Sigmoid colon (tissue), 7 donors: ENCODE measurements around the gene CRLF2. TPM values are rescaled to one million over a fixed set of nuclear protein-coding genes. Genes with fewer than 3 reads are reported as not detected.
"Not testable (repeated sequence)": the region's sequence is repeated elsewhere in the genome, so short reads cannot be mapped to it uniquely, and the experiment has no call there.

ENCODE experiments used
- DNase-seq: peaks from one replicate; pipeline ENCODE4 v3.0.0-alpha.2; 2019
- H3K27ac ChIP-seq, 4 donors: fragments of 200-600 bp; sonication (generic); one replicate each; pipeline ENCODE4 v1.5.1; 2016 to 2019; ENCODE audit warnings: mild to moderate bottlenecking in 1 of 4
- H3K27me3 ChIP-seq, 3 donors: fragments of 200-600 bp; sonication (generic); one replicate each; pipeline ENCODE4 v1.5.1; 2019; ENCODE audit warnings: mild to moderate bottlenecking in 1 of 3
- H3K36me3 ChIP-seq, 4 donors: fragments of 200-600 bp; sonication (generic); one replicate each; pipeline ENCODE4 v1.5.1; 2016 to 2019
- H3K4me1 ChIP-seq, 4 donors: fragments of 200-600 bp; sonication (generic); one replicate each; pipeline ENCODE4 v1.5.1; 2017 to 2019
- H3K4me3 ChIP-seq, 4 donors: fragments of 200-600 bp; sonication (generic); one replicate each; pipeline ENCODE4 v1.5.1; 2017 to 2019; ENCODE audit warnings: mild to moderate bottlenecking in 2 of 4, moderate library complexity in 1 of 4
- H3K9me3 ChIP-seq, 4 donors: fragments of 200-600 bp in 3 of 4; sonication (generic) in 3 of 4; one replicate each; pipeline versions ENCODE4 v1.5.1 to v1.6.1; 2013 to 2019
- CTCF ChIP-seq, 4 experiments: fragments of 450-650 bp in 3 of 4; fragments of 200-600 bp in 1 of 4; IDR thresholded peaks; one replicate each; pipeline ENCODE4 v1.5.1; 2016 to 2019; ENCODE audit warnings: antibody characterized with exemption in 4 of 4, mild to moderate bottlenecking in 3 of 4, moderate library complexity in 2 of 4
- EP300 ChIP-seq, 4 donors: sonication (generic); formaldehyde crosslinking; IDR thresholded peaks; one replicate each; pipeline ENCODE4 v1.6.1; 2017; ENCODE audit warnings: antibody characterized with exemption in 4 of 4
- POLR2A ChIP-seq, 2 donors: fragments of 450-650 bp; IDR thresholded peaks; one replicate each; pipeline ENCODE4 v1.6.1; 2016; ENCODE audit warnings: antibody characterized with exemption in 2 of 2, mild to moderate bottlenecking in 2 of 2, moderate library complexity in 2 of 2
- POLR2AphosphoS5 ChIP-seq, 4 donors: sonication (generic); formaldehyde crosslinking; IDR thresholded peaks; one replicate each; pipeline ENCODE4 v1.6.1; 2017; ENCODE audit warnings: antibody characterized with exemption in 4 of 4
- WGBS, 2 donors: extraction: QIAGEN DNeasy Blood & Tissue Kit; methylation state at CpG; one replicate each; pipeline ENCODE4 v1.1.7; 2013; 5-methylcytosine and 5-hydroxymethylcytosine counted together
- intact Hi-C: fragments of 100-400 bp; cut with DNase I; formaldehyde crosslinking; loops from one replicate; pipeline ENCODE4 v1.15.1; 2023
- polyA plus RNA-seq, 3 donors: library from polyadenylated mRNA; stranded (reverse); fragments of 200-250 nt; gene quantifications; one replicate each; pipeline ENCODE4 v1.2.3, GENCODE V29; 2013
- total RNA-seq, 4 donors: library from RNA; depleted of rRNA; stranded (reverse); fragments of >200 nt; gene quantifications; one replicate each; pipeline ENCODE4 v1.1.0, GENCODE V29; 2016
- donor health status: healthy with polysubstance abuse.
- donor health status: Bipolar disorder and iron deficiency.
- donor health status: healthy.

CRLF2 gene, protein sequence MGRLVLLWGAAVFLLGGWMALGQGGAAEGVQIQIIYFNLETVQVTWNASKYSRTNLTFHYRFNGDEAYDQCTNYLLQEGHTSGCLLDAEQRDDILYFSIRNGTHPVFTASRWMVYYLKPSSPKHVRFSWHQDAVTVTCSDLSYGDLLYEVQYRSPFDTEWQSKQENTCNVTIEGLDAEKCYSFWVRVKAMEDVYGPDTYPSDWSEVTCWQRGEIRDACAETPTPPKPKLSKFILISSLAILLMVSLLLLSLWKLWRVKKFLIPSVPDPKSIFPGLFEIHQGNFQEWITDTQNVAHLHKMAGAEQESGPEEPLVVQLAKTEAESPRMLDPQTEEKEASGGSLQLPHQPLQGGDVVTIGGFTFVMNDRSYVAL
- 1 to 10 TPM in 1 of 4 donors, under 1 TPM in 2, not detected in 1; 0.41 to 1.1 (median 0.71) TPM for total RNA-seq
- under 1 TPM in 1 of 3 donors, not detected in 2; 0.77 TPM for polyA plus RNA-seq

GRCh38 chrX:1212532-1212931, at the start of gene CRLF2:
Gene CRLF2 (minus strand): TSS chrX:1212649. CDS start chrX:1212634, 15 bp downstream.
- no peaks in the 10 kb centered on the region for H3K36me3 ChIP-seq
- H3K27me3 ChIP-seq: no peaks in the 10 kb centered on the region
- intact Hi-C loops: no loop called here
- no peak for TF ChIP-seq CTCF (IDR thresholded peaks at IDR 0.05)
- DNase-seq: peak; percentile 34
- no peaks in the 10 kb centered on the region for H3K9me3 ChIP-seq
- 24 to 42% methylated on average over 5 of the region's 5 CpGs for WGBS, 2 donors
- no peak within 1 kb of the TSS for H3K4me3 ChIP-seq
- no peak within 1 kb of the TSS for H3K27ac ChIP-seq
- no peaks in the 10 kb centered on the region for H3K4me1 ChIP-seq

- 81 to 92% methylated on average over 9 of the region's 9 CpGs for WGBS, 2 donors
- not testable (repeated sequence) for H3K36me3 ChIP-seq, H3K27ac ChIP-seq
Observed at GRCh38 chrX:1261771-1262170, 49.3 kb upstream of the CRLF2 start.

DNA sequence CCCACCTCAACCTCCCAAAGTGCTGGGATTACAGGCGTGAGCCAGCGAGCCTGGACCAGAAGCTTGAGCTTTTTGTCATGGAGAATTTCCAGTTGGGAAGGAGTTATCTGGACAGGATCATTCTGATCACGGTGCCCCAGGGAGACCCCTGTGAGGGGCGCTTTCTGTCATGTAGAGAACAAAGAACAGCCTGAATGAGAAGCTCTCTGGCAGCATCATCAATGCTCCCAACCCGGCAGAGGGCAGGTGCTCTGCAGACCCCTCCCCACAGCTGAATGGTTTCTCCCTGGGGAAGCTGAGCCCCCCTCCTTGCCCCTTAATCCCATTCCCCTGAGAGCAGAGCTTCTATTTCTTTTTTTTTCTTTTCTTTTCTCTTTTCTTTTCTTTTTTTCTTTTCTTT, 48.8 kb upstream of the CRLF2 start:
- 67 to 73% methylated on average over 5 of the region's 5 CpGs for WGBS, 2 donors

More at GRCh38 chrX:1261771-1262170, 49.3 kb upstream of the CRLF2 start:
- H3K27me3 ChIP-seq, H3K4me3 ChIP-seq, H3K9me3 ChIP-seq, DNase-seq, intact Hi-C loops, H3K4me1 ChIP-seq: not testable (repeated sequence)

DNA sequence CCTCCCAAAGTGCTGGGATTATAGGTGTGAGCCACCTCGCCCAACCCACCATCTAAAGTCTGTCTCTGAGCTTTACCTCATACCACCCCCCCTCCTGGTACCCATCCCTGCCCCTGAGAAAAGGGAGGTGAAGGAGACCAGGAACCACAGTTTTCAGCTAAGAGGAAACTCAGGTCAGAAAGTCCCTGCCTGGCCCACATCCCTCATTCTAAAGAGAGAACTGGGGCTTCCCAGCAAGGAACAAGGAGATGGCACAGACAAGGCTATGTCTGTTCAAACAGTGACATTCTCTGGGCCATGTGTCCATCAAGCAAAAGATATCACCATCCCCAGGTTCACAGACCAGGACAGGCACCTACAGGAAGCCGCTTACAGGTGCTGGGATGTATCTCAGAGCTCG, 40.4 kb upstream of the CRLF2 start:
- WGBS, 2 donors: 86 to 87% methylated on average over 3 of the region's 3 CpGs

More for the DNA sequence above, 48.8 kb upstream of the CRLF2 start:
- Histone ChIP-seq H3K4me1 (no peaks in the 10 kb centered on the region), H3K27me3 (no peaks in the 10 kb centered on the region), H3K36me3 (no peaks in the 10 kb centered on the region), H3K27ac (no peak overlapping the region), H3K4me3 (no peak overlapping the region), H3K9me3 (no peaks in the 10 kb centered on the region)
- TF ChIP-seq POLR2A (IDR thresholded peaks at IDR 0.05) (no peak), POLR2AphosphoS5 (IDR thresholded peaks at IDR 0.05) (no peak), CTCF (IDR thresholded peaks at IDR 0.05) (no peak), EP300 (IDR thresholded peaks at IDR 0.05) (no peak)
- intact Hi-C loops: no loop called here
- no peak for DNase-seq

More for the DNA sequence above, 40.4 kb upstream of the CRLF2 start:
- DNase-seq: no peak
- H3K27ac ChIP-seq: no peak overlapping the region
- peaks cover 6 to 21% (median 6%) of the 10 kb centered on the region in 3 donors for H3K27me3 ChIP-seq
- TF ChIP-seq POLR2A (IDR thresholded peaks at IDR 0.05) (no peak), POLR2AphosphoS5 (IDR thresholded peaks at IDR 0.05) (no peak), EP300 (IDR thresholded peaks at IDR 0.05) (no peak), CTCF (IDR thresholded peaks at IDR 0.05) (no peak)
- peaks cover 0 to 18% (median 16%) of the 10 kb centered on the region in 4 donors for H3K4me1 ChIP-seq
- no peak overlapping the region for H3K4me3 ChIP-seq
- no peaks in the 10 kb centered on the region for H3K36me3 ChIP-seq
- H3K9me3 ChIP-seq: no peaks in the 10 kb centered on the region
- intact Hi-C loops: no loop called here
